HG02610 (cell line): ENCODE data around the gene UNC45A.

Experiments
- ATAC-seq: cut with Tn5 transposase; IDR thresholded peaks from one replicate; pipeline ENCODE4 v1.9.1; 2021; ENCODE audit warnings: mild to moderate bottlenecking, moderate library complexity; ENCODE audit not compliant: unreplicated experiment

UNC45A gene

DNA sequence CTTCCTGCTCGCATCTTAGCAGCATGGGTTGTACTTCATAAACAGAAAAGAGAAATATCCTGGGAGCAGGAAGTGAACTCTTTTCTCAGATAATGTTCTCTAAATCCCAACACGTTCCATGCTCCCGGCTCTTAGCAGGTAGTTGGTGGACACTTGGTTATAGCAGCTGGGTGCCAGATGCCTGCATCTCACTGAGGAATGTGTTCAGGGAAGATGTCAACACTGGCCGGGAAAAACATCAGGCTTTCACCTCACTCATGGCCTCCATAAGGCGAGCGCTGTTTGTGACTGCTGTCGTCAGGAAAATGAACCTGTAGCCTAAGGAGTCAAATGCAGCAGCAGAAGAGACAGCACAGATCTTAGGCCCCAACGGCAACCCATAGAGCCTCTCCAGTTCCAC is 63.7 kb downstream of the UNC45A start:
- ATAC-seq: no peak

- ATAC-seq: no peak
These were observed 66.1 kb downstream of the UNC45A start for GRCh38 chr15:91001209-91001608.
